Stimulated activated CD8-positive, alpha-beta memory T cell treated with anti-CD3 and anti-CD28 coated beads, Interleukin-7, amount 100 ng/mL, for 4 hours (primary cell): ENCODE results near the gene HECW1.

Experiments
- DNase-seq, 2 donors: peaks; one replicate each; pipeline ENCODE4 v3.0.0-alpha.2; 2020; ENCODE audit warnings: low read depth in 2 of 2

Gene HECW1

DNA sequence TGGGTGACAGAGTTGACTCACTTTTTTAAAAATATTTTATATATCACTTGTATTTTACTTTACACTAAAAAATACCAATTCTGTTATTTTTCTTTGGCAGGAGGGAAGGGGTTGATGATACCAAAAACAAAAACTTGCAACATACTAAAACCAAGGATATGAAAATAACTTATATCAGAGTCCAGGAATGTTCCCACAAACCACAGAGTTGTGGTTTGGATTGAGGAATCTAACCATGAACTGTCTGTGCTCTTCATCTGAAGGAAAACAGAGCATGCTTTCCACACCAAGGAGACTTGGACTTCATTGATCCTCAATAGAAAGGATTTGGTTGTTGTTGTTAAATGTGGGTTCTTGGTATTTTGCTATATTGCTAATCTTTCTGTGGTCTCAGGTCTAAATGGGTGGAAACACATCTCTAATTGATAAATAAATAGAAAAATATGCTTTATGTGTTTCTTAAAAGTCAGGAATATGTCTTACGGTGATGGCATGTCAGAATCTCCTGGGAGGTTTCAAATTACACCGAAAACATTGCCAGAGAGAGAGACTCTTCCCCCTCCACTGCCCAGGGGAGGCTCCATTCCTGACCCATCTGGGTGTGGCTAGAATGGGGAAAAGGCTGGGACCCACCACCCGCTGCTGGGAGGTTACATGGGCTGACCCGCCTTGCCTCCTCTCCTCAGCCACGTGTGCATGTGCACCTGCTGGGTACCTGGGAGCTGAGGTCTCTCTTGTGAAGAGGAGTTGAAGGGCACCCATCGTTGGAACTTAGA lies 423.6 kb downstream of the HECW1 start:
- DNase-seq, result no peak

DNA sequence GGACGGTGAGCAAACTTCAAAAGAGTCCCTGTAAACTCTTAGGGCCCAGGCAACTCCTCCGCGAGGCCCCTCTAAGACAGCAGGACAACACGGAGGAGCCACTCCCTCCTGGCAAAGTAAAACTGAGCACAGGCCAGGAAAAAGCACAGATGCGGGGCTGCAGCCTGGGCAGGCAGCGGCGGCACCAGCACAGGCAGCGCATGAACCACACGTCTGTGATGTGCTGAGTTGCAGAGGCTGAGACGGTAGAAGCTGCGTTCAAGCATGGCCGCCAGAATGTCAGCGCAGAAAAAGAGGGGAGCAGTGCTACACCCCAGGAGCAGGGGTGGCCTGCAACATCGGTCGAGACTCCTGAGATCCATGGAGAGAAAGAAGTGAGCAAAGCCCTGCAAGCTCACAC lies 424.3 kb downstream of the HECW1 start:
- no peak for DNase-seq

DNA sequence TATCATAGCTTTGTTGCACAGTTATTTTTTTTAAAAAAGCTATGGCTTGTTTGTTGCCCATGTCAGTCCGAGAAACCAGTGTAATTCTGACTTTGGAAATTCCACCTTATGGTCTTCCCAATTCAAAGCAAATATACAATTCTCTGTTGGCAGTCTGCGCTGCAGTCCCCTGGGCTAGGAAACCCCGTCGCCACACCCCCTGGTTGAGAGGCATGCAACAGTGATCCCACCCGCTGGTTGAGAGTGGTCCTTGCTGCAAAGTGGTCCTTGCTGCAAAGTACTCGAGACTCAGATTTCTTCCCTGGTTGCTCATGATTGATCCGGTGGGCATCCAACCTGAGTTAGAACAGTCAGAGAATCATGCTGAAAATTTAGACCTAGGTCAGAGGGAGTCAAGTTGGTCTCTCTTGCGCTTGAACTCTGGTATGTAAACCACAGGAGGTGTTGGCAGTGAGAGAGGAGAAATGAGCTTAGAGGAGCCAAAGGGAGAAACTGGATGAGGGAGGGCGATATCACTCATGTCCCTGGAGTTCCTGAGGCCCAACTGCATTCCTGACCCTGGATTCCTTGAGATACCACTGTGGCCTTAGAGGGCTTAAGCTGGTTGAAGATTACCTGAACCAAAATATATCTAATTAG lies 425.4 kb downstream of the HECW1 start:
- DNase-seq, result no peak

DNA sequence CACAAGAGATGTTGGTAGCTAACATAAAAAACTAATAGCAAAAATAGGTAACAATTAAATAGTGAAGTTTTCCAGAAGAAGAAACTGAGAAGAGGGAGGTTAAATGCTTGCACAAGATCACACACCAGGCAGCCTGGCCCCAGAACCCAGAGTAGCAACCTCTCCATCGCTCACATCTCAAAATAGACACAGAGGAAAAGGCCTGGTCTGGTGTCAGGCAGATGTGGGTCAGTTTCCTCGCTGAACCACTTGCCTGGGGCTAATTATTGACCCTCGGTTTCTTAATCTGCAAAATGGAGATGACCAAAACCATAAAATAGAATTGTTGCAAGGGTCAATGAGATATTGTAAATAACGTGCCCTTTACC lies 425.9 kb downstream of the HECW1 start:
- DNase-seq, result no peak

DNA sequence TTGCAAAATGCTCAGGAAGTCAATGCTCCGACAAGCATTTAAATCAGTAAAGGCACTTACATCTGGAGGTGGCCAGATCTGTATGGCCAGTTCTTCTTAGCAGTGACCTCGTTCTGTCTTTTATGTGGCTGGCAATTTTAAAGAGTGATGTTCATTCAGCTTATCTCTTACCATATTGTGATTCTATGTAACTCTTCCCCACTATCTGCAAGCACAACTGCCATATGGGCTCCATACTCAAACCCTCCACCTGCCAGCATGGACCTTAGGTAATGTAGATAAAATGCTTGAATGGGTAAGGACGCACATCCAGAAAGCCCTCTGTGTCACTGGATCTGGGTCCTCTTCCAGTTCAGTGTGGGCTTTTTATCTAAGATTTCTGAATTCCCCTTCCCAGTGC lies 428.0 kb downstream of the HECW1 start:
- no peak for DNase-seq

DNA sequence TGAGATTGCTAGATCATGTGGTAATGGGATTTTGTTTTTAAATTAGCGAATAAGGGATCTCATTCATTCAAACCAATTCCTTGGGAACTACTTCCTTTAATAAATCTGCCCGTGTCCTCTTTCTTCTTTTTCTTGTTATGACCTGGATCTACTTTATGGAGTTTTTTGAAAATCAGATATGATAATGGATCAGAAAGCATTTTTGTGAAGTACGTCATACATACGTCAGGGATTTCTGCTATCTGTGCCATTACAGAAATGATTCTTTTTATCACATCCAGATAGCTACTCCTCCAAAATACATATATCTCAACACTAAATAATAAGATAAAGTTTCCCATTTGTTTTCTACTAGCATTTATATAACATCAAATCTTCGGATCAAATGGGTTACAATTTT lies 430.3 kb downstream of the HECW1 start:
- DNase-seq, result no peak

DNA sequence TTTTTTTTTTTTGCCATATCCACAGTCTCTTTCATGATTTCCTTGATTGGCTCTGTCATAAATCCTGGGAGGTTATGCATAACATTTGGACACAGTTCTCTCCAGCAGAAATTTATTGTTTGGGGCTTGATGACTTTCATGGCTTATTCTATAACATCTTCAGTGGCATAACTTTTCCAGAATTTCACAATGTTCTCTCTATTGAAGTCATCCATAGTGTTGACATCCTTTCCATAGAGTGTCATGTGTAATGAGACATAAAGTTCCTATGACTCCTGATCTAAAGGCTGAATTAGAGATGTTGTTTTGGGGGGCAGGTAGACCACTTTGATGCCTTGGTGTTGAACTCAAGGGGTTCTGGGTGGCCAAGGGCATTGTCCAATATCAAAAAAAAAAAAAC lies 433.8 kb downstream of the HECW1 start:
- DNase-seq, result no peak

DNA sequence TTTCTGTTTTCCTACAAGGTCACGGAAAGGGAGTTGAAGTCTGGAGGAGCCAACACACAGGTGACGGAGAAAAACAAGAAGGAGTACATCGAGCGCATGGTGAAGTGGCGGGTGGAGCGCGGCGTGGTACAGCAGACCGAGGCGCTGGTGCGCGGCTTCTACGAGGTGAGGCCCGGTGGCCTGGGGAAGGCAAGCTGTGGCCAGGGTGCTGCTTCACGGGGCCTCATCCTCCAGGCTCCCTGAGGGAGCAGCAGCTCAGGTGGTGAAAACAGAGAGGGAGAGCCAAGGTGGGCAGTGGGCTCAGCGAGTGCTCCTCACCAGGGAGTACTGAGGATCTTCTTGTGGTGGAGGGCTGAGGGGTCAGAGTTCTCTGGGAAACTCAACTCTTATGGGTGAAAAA lies 438.0 kb downstream of the HECW1 start:
- DNase-seq, result no peak

DNA sequence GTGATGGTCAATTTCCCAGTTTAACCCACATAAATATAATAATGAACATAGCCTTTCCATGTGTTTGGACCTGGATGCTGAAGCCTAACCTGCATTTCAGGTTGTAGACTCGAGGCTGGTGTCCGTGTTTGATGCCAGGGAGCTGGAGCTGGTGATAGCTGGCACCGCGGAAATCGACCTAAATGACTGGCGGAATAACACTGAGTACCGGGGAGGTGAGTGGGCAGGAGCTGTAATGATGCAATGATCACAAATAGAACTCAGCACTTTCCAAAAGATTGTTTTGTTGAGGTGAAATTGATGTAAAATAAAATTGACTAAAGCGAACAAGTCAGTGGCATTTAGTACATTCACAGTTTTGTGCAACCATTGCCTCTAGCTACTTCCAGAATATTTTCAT lies 439.7 kb downstream of the HECW1 start:
- no peak for DNase-seq

DNA sequence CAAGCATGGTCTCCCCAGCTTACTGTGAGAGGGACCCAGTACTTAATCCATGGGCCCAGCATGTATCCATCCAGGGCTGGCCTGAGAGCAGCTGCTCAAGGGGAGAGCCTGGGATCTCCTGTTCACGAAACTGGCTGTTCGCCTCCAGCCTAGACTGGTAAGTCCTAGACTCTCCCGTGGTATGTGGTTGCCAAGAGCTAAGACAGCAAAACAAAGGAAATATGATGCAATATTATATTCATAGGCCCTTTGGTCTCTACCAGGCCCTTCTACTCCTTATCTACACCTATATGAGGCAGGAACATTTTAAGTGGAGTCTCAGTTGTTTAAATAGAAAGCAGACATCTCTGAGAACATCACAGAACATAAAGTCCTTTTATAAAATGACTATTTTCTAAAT lies 441.6 kb downstream of the HECW1 start:
- no peak for DNase-seq

DNA sequence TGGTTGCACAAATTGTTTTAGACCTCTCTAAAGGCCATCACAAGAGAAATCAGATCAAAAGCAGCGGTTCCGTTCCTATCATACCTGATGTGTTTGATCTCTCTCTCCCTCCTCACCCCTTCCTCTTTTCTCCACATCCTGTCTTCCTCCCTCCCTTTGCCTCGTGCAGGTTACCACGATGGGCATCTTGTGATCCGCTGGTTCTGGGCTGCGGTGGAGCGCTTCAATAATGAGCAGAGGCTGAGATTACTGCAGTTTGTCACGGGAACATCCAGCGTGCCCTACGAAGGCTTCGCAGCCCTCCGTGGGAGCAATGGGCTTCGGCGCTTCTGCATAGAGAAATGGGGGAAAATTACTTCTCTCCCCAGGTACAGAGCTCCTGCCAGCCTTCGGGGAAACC lies 442.0 kb downstream of the HECW1 start:
- no peak for DNase-seq

DNA sequence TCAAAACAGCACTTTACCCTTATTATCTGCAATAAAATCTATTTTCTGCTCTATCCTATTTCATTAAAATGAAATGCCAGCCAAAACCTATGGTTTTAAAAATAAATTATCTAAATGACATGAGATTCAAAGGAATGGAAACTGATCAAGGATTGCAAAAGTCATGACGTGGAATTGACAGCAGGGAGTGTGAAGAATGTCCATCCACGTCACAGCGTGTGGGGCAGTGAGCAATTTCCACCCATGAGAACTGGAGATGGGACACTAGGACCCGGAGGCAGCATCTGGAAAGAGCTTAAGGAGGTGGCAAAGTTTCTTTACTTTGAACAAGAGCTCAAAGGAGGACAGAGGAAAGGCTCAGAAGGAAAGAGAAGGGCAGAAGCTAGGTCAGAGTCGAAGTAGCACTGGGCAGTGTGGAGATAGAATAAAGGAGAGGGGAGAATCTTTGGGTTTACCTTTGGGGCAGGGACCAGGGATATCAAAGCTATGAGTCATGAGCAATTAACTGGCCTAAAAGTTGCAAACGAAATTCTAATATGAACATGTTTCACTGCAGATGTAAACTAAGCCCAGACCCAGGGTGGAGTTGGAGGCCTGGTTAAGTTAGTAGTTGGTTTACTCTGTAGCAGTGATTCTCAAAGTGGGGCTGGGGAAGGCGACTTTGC lies 445.5 kb downstream of the HECW1 start:
- DNase-seq, result no peak

DNA sequence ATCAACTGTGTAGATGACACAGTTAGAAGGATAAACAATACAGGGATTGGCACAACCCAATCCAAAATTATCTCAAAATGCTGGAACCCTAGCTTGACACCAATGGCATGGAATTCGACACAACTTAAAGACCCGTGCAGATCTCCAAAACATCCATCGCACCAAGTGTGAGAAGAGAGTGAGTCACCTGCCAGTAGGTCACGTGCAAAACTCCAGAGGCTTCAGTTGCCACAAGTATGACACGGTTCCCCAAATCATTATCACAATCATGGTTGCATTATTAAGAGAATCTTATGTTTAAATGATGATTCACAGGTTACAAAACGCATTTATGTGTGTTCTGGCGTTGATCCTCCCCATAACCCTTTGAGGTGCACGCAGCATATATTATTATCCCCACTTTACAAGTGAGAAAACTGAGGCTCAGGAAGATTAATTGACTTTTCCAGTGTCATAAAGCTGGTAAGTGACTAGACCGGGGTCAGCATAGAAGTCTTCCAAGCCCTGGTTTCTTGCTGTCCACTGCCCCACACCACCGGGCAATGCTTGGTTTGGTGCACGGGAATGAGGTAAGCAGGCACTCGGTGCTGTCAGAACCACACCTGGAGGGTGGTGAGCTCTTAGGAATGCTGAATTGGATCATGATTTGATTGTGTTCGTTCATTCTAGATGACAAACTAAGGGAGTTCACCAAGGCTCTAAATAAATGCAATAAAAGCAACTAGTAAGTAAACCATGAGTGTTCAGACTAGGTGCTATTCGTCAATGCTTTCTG lies 446.9 kb downstream of the HECW1 start:
- no peak for DNase-seq

DNA sequence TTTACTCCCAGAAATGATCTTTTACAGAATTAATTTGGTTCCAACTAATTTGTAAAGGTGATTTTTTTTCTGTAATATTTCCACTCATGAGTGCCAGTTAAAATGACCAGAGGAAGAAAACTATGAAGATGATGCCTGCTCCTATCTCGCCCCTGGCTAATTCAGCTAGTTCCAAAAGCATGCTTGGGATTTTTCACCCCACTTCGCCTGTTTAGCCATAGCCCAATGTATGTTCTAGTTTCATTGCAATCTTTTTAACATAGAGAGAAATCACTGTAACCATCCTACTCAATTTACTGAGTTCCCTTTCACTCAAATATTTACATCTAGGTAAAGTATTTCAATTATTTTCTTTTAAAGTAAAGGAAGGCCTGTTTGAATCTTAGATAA lies 447.5 kb downstream of the HECW1 start:
- no peak for DNase-seq

DNA sequence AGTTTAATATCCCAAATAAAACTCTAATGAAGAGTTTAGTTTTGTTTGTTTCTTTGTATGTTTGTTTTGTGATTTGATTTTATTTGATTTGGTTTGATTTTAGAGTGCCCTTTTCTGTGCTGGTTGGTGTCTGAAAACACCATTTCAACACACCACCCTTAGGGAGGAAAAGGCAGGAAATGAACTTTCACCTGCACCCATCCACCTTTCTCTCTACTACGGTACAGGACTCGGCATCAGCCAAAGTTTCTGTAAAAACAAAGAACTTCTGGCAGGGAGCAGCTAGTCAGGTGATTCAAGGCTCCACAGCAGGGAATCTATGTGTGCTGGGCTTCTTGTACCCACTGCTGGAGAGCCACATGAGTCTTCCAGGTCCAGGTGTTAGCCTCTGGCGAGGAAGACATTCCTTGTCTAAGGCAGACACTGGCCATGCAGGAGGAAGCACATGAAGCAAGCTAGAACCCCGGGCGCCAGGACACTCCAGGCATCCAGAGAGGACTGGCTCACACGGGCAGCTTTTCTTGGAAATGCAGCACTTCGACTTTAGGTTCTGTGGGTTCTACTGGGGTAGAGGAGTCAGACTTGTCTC lies 448.4 kb downstream of the HECW1 start:
- no peak for DNase-seq

DNA sequence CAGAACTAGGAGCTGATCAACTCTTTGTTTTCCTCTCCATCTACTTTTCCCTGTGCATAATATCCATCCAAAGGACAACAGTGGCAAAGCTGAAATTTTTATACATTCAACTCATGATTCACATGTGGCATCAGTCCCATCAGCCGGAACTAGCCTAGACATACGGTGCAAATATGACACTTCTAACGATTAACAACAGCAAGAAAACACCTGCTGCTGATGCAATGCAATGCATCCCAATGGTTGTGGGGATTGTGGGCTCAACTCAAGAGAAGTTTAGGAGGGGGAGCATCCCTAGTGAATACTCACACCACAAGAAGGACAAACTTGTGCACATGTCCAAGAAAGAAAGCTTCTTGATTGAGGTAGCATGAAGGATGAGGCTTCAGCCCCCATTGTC lies 449.9 kb downstream of the HECW1 start:
- DNase-seq, result no peak

DNA sequence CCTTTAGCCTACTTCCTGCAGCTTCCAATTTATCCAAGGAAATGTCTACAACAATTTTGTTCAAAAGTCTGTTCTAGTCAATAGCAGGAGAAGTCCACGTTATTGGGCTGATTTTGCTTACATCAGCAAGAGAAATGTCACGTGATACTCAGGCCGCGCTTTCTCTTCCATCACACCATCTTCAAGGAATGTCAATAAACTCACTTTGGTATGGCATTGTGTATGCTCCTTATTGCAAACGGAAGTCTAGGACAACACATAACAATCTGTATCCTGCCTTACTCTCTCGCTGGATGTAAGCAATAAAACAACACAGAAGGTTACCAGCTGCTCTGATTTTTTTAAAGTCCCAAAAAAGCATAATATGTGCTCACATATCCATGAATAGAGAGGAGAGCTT lies 453.3 kb downstream of the HECW1 start:
- no peak for DNase-seq

DNA sequence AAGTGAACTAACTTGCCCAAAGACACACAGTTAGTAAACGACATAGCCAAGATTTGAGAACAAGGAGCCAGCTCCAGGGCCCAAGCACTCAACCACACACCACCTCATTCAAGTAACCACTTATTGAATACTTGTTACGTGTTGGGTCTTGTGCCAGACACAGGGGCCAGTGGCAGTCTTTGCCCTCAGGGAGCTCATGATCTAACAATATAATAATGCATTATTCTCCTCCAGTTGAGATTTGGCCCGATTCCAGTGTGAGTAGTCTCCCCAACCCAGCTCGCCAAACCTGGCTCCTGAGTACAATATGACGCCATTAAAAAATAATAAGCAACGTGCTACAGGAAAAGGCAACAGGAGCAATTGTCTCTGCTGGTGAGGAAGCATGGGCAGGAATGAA lies 456.1 kb downstream of the HECW1 start:
- no peak for DNase-seq

DNA sequence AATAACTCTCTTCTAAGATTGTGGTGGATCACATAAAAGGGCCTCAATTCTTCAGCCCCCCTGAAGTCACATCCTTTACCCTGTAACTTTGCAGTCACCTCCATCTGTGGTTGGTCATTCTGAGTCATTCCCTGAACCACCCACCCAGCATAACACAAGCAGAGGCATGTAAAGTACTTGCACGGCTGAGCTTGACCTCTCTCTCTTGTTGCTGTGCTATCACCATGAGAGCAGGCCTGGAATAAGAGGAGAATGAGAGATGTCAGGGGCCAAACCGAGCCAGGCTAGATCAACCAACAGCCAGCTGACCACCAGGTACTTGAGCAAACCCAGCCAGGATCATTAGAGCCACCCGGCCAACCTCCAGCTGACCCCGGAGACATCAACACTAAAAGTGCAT lies 457.0 kb downstream of the HECW1 start:
- no peak for DNase-seq

DNA sequence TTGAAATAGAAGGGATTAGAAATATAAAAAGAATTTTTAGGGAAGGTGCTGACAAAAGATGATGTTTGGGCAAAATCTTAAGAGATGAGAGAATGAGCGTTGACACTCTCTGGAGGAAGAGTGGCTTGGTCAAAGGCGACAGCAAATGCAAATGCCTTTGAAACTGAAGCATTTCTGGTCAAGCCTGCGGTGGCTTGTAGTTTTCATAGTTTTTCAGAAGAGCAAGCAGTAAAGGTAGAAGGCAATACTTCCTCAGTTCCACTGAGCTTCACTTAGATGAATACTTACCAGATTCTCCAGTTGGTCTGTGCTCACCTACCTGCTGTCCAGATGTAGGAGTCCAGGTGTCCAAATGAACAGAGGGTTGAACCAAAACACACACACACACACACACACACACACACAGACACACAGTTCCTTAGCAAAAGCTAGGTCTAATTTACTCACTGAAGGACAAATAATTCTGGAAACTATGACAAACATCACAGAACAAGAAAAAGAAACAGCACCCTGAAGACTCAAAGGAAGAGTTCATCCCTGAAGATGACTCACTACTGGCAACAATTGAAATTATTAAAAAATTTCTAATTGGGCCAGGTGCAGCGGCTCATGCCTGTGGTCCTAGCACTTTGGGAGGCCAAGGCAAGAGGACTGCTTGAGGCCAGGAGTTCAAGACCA lies 458.4 kb downstream of the HECW1 start:
- no peak for DNase-seq

DNA sequence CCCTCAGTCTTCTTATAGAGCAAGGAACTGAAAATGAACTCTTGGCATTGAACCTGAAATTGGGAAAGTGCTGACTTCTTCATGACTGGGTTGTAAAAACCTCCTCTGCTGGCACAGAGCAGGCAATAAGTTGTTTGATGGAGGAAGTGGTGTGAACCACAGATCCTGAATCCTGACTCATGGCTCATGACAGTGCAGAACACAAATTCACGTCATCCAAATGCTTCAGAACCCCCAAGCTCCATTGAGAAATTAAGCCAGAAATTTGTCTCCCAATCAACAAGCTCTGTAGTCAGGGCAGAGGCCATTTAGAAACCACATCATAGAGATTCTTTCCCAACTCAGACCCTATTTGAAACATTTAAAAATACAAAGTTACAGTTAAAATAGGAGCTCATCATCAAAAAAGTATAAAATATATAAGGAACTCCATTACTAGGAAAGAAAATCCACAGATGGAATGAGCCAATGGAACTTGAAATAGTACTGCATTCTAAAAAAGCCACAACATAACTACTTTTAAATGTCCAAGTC lies 460.1 kb downstream of the HECW1 start:
- DNase-seq, result peak in 1 of 2 donors; percentile 15
